Fibroblast of pulmonary artery (primary cell): ENCODE measurements around the gene CAMTA1.

ENCODE experiments used
- DNase-seq: peaks from one replicate; pipeline ENCODE4 v3.0.0-alpha.2; 2010; ENCODE audit warnings: low read depth
- H3K4me3 ChIP-seq: replicated peaks from 2 replicates; pipeline ENCODE4 v1.5.1; 2011; ENCODE audit warnings: low read depth, mild to moderate bottlenecking, control low read depth, low read length, moderate library complexity
- TF ChIP-seq, protein P1 (sequence below): IDR thresholded peaks from 2 replicates; pipeline ENCODE4 v1.5.1; 2011; ENCODE audit warnings: mild to moderate bottlenecking, control low read depth, low read length, inconsistent platforms; ENCODE audit errors: missing control alignments

The CAMTA1 gene

DNA sequence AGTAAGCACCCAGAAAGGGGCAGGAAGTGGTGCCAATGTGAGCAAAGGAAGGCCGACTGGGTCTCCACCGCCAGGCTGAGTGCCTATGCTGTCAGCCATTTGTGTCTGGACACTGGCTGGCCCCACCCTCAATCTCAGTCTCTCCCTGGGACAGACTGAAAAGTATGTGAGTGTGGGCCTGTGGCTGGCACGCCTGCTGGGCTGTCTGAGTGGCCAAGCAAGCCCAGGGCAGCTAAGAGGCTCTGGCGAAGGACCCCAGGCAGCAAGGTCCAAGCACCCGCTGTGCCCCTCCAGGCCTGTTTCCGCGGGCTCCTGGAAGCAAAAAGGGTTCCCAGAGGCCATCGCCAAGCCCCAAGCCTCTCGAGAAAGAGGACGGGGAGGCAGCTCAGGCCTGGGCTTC, 892.6 kb downstream of the CAMTA1 start:
- H3K4me3 ChIP-seq, result no peak overlapping the region
- TF ChIP-seq, protein P1, sequence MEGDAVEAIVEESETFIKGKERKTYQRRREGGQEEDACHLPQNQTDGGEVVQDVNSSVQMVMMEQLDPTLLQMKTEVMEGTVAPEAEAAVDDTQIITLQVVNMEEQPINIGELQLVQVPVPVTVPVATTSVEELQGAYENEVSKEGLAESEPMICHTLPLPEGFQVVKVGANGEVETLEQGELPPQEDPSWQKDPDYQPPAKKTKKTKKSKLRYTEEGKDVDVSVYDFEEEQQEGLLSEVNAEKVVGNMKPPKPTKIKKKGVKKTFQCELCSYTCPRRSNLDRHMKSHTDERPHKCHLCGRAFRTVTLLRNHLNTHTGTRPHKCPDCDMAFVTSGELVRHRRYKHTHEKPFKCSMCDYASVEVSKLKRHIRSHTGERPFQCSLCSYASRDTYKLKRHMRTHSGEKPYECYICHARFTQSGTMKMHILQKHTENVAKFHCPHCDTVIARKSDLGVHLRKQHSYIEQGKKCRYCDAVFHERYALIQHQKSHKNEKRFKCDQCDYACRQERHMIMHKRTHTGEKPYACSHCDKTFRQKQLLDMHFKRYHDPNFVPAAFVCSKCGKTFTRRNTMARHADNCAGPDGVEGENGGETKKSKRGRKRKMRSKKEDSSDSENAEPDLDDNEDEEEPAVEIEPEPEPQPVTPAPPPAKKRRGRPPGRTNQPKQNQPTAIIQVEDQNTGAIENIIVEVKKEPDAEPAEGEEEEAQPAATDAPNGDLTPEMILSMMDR, result no peak
- no peak for DNase-seq

DNA sequence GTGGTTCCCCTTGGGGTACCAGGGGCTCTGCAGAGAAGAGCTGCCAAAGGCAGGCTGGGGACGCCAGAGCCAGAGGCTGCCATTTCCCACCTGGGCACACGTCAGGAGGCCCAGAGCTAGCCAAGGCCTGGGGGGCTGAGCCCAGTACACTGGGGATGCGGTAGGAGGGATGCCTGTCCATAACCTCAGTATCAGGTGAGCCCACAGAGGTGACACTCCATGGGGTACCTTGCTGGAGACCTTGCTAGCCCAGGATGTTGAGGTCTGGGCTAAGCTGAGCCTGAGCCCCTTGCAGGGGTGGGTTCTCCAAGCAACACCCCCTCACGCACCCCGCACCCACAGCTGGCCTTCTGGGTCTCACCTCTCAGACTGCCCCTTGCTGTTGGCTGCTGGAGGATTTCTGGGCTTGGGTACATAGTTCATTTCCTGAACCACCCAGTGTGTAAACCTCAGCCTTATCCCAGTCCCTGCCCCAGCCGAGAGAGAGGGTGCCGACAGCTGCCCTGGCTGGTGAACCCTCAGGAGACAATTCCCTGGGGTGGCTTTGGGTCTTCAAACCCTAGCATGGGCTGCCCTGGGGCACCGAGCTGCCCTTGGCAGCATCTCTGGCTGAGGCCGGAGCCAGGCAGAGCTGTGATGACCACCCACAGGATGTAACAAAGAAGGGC, 893.4 kb downstream of the CAMTA1 start:
- TF ChIP-seq, protein P1, result no peak
- H3K4me3 ChIP-seq, result no peak overlapping the region
- DNase-seq, result no peak

DNA sequence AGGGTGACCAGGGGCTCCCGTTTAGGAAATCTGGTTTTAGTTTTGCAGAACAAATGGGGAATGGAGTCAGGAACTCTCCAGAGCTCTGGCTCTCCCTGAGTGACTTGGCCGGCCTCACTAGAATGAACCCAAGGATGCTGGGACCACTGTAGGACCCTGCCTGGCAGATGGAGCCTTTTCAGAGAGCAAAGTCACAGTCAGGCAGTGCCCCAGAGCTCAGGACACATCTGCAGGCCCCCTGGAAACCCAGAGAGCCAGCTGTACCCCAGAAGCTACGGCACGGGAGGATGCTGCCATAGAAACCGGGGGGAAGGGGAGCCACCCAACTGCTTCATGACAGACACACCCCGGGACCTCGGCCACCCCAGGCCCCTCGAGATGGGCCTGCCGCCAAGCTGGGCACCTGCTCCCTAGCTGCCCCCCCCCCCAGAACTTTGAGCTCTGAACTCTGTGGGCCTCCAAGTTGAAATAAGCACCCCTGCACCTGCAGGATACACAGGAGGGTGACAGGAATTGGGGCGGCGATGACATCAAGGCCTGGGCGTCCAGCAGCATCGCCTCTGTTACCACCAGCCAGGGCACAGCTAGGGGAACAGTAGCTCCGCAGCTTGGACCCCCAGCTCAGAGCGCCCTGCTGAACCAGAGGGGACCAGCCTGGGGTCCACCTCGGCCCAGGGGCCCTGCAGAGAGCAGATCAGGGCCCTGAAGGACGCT, 894.1 kb downstream of the CAMTA1 start:
- TF ChIP-seq, protein P1, result no peak
- DNase-seq, result no peak
- H3K4me3 ChIP-seq, result no peak overlapping the region

DNA sequence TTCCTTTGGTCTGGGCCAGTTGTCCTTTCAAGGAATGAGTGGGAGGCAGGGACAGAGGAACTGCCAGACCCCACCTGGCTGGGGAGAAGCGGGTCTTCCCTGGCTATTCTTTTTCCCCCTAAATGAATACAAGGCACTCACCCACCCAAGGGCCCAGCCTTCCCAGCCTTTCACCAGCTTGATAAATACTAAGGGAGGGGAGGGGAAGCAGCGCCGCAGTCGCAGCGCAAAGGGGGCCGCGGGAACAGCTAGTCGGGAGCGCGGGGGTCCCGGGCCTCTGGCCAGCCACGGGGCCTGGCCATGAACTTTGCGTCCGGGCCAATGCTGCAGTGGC, 894.6 kb downstream of the CAMTA1 start:
- DNase-seq, result no peak
- peak overlapping the region; percentile 54 for H3K4me3 ChIP-seq
- TF ChIP-seq, protein P1, result no peak

DNA sequence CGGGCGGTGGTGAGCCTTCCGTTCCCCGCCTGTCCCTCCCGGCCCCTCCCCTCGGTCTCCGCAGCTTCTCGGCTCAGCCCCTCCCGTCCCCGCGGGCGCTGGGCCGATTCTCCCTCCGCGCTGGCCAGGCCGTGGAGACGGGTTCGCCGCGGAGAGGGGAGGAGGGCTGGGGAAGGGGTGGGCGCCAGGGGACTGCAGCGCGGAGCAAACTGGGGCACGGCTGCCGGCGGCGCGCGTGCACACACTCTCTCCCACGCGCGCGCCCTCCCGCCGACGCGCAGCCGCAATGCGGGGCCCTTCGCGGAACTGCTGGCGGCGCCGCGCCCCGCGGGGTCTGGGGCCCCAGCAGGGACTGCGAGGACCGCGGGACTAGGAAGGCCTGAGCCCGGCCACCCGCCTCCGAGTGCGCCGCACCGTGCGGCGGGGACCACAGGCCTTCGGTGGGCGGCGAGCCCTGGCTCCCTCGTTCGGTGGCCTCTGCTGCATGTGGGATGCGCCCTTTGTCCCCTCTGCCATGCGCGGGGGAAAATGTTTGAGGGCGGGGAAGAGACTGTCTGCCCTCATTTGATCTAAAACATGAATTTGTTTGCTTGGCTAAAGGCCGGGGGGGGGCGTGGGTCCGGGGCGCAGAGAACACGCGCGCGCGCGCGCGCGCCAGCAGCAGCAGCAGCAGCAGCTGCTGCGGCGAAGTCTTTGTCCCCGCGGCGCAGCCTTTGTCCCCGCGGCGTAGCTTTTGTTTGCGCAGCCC, 895.1 kb downstream of the CAMTA1 start:
- TF ChIP-seq, protein P1, result no peak
- peak overlapping the region; percentile 54 for H3K4me3 ChIP-seq
- DNase-seq, result peak; percentile 27

DNA sequence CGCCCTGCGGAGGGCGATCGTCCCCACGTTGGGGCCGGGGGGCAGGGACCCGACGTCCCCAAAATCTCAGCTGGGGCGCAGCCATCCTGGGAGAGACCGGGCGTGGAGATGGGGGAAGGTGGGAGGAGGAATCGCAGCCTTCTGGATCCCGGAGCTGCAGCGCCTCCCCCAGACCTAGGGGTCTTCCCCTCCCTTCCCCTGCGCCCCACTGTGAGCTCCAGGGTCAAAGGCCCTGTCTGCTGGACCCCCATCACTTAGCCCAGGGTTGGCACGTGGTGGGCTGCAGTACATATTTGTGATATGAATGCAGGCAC, 895.7 kb downstream of the CAMTA1 start:
- no peak for DNase-seq
- TF ChIP-seq, protein P1, result no peak
- H3K4me3 ChIP-seq, result peak overlapping the region; percentile 54
